DOHH2 (cell line): Measurements from ENCODE around the gene RASGRP2.

Source experiments
- H3F3A ChIP-seq: fragments of 200-600 bp; sonication (generic), shearing (Covaris generic); 2 replicates; pipeline ENCODE4 v1.6.0; 2016; ENCODE audit warnings: antibody characterized with exemption, mild to moderate bottlenecking; ENCODE audit not compliant: control insufficient read depth, insufficient read depth
- H3K27ac ChIP-seq: fragments of 200-600 bp; sonication (generic); 2 replicates; pipeline ENCODE4 v1.5.1; 2014; ENCODE audit warnings: low read depth, mild to moderate bottlenecking, low read length, moderate library complexity
- H3K27me3 ChIP-seq: fragments of 200-600 bp; sonication (generic); 2 replicates; pipeline ENCODE4 v1.6.1; 2014; ENCODE audit warnings: mild to moderate bottlenecking, low read length, mixed read lengths; ENCODE audit not compliant: control insufficient read depth
- H3K36me3 ChIP-seq: fragments of 200-600 bp; sonication (generic); 2 replicates; pipeline ENCODE4 v1.6.1; 2014; ENCODE audit warnings: mild to moderate bottlenecking, low read length, moderate library complexity, mixed read lengths; ENCODE audit not compliant: control insufficient read depth
- H3K4me1 ChIP-seq: fragments of 200-600 bp; sonication (generic); 2 replicates; pipeline ENCODE4 v1.6.1; 2014; ENCODE audit warnings: mild to moderate bottlenecking, low read length, mixed read lengths; ENCODE audit not compliant: control insufficient read depth
- H3K4me2 ChIP-seq: fragments of 200-600 bp; sonication (generic); 2 replicates; pipeline ENCODE4 v1.6.0; 2014; ENCODE audit warnings: mild to moderate bottlenecking, low read length, moderate library complexity
- H3K4me3 ChIP-seq: fragments of 200-600 bp; sonication (generic); 2 replicates; pipeline ENCODE4 v1.5.1; 2014; ENCODE audit warnings: mild to moderate bottlenecking, low read length, mixed read lengths
- H3K79me2 ChIP-seq: fragments of 200-600 bp; sonication (generic); 2 replicates; pipeline ENCODE4 v1.6.1; 2014; ENCODE audit warnings: mild to moderate bottlenecking, low read length, mixed read lengths; ENCODE audit not compliant: control insufficient read depth
- H3K9me2 ChIP-seq: fragments of 200-600 bp; sonication (generic); replicated peaks from 2 replicates; pipeline ENCODE4 v1.6.1; 2014; ENCODE audit warnings: mild to moderate bottlenecking, low read length, mixed read lengths; ENCODE audit not compliant: control insufficient read depth
- H3K9me3 ChIP-seq: fragments of 200-600 bp; sonication (generic); 2 replicates; pipeline ENCODE4 v1.6.1; 2014; ENCODE audit warnings: antibody characterized with exemption, low read length, mixed read lengths; ENCODE audit not compliant: control insufficient read depth, insufficient read depth
- H4K20me1 ChIP-seq: fragments of 200-600 bp; sonication (generic); 2 replicates; pipeline ENCODE4 v1.6.0; 2014; ENCODE audit warnings: low read depth, mild to moderate bottlenecking, antibody characterized with exemption, low read length, moderate library complexity; ENCODE audit not compliant: control insufficient read depth, insufficient read depth
- CTCF ChIP-seq: fragments of 200-600 bp; sonication (generic); IDR thresholded peaks from one replicate; pipeline ENCODE4 v1.5.1; 2014; ENCODE audit warnings: antibody characterized with exemption, mild to moderate bottlenecking, low read depth, low read length; ENCODE audit not compliant: poor library complexity, severe bottlenecking
- EZH2phosphoT487 ChIP-seq: fragments of 200-600 bp; sonication (generic); IDR thresholded peaks from 2 replicates; pipeline ENCODE4 v1.6.1; 2017; ENCODE audit warnings: borderline replicate concordance, mild to moderate bottlenecking, antibody characterized with exemption, low read length, moderate library complexity, mixed read lengths

RASGRP2 gene

GRCh38 chr11:64768300-64768694 lies 24.4 kb upstream of the RASGRP2 start:
- H3K4me2 ChIP-seq, result no peak overlapping the region
- H3F3A ChIP-seq, result peaks cover 80% of the 10 kb centered on the region
- peaks cover 55% of the 10 kb centered on the region for H4K20me1 ChIP-seq
- no peaks in the 10 kb centered on the region for H3K9me2 ChIP-seq
- peaks cover 77% of the 10 kb centered on the region for H3K4me1 ChIP-seq
- peaks cover 99% of the 10 kb centered on the region for H3K36me3 ChIP-seq
- H3K79me2 ChIP-seq, result peaks cover 70% of the 10 kb centered on the region
- no peak for TF ChIP-seq EZH2phosphoT487
- TF ChIP-seq CTCF, result no peak
- 0 out of 2 replicates have a peak overlapping the region, but pooled peaks have one; percentile 5 for H3K27ac ChIP-seq
- no peaks in the 10 kb centered on the region for H3K27me3 ChIP-seq
- H3K4me3 ChIP-seq, result no peak overlapping the region
- no peaks in the 10 kb centered on the region for H3K9me3 ChIP-seq

- H3K27ac ChIP-seq, result 0 out of 2 replicates have a peak overlapping the region, but pooled peaks have one; percentile 5
- H4K20me1 ChIP-seq, result peaks cover 55% of the 10 kb centered on the region
- H3K79me2 ChIP-seq, result peaks cover 63% of the 10 kb centered on the region
- TF ChIP-seq EZH2phosphoT487, result no peak
- TF ChIP-seq CTCF, result peak; percentile 97
- H3K9me2 ChIP-seq, result no peaks in the 10 kb centered on the region
- H3K36me3 ChIP-seq, result peaks cover 99% of the 10 kb centered on the region
- no peaks in the 10 kb centered on the region for H3K9me3 ChIP-seq
- H3F3A ChIP-seq, result peaks cover 80% of the 10 kb centered on the region
- H3K27me3 ChIP-seq, result no peaks in the 10 kb centered on the region
- H3K4me2 ChIP-seq, result no peak overlapping the region
- H3K4me1 ChIP-seq, result peaks cover 77% of the 10 kb centered on the region
- H3K4me3 ChIP-seq, result no peak overlapping the region
Observed at GRCh38 chr11:64767344-64768299, 23.7 kb upstream of the RASGRP2 start.

- no peak overlapping the region for H3K27ac ChIP-seq
- H3K79me2 ChIP-seq, result peaks cover 55% of the 10 kb centered on the region
- H3K9me3 ChIP-seq, result no peaks in the 10 kb centered on the region
- H3K4me1 ChIP-seq, result peaks cover 77% of the 10 kb centered on the region
- H3K36me3 ChIP-seq, result peaks cover 97% of the 10 kb centered on the region
- peaks cover 58% of the 10 kb centered on the region for H4K20me1 ChIP-seq
- H3K9me2 ChIP-seq, result no peaks in the 10 kb centered on the region
- no peaks in the 10 kb centered on the region for H3K27me3 ChIP-seq
- no peak overlapping the region for H3K4me2 ChIP-seq
- TF ChIP-seq EZH2phosphoT487 (no peak), CTCF (no peak)
- H3K4me3 ChIP-seq, result no peak overlapping the region
- peaks cover 78% of the 10 kb centered on the region for H3F3A ChIP-seq
Observed at GRCh38 chr11:64766881-64767280, 22.9 kb upstream of the RASGRP2 start.
